Mononuclear cell (primary cell): ENCODE results near the gene VTI1A. TPM values are rescaled to one million over a fixed set of nuclear protein-coding genes. Genes with fewer than 3 reads are reported as not detected.

ENCODE experiments used
- H3K27me3 ChIP-seq: 2 replicates; pipeline ENCODE4 v1.6.0; 2011; ENCODE audit warnings: low read length, control low read depth; ENCODE audit not compliant: insufficient read depth
- H3K4me1 ChIP-seq: 2 replicates; pipeline ENCODE4 v1.5.1; 2011; ENCODE audit warnings: mild to moderate bottlenecking, low read length, control low read depth; ENCODE audit not compliant: insufficient read depth
- H3K4me3 ChIP-seq: 2 replicates; pipeline ENCODE4 v1.5.1; 2011; ENCODE audit warnings: mild to moderate bottlenecking, low read length, moderate library complexity
- H3K9me3 ChIP-seq: 2 replicates; pipeline ENCODE4 v1.5.1; 2011; ENCODE audit warnings: low read depth, mild to moderate bottlenecking, control low read depth, low read length
- total RNA-seq: library from RNA; depleted of rRNA; stranded (reverse); fragments of >200 nt; gene quantifications from one replicate; pipeline ENCODE4 v1.2.3, GENCODE V29; 2012

Gene VTI1A
- total RNA-seq, 1 donor: 65.4 TPM

- no peaks in the 10 kb centered on the region for H3K9me3 ChIP-seq
- H3K4me3 ChIP-seq: no peak overlapping the region
- H3K4me1 ChIP-seq: peaks cover 3% of the 10 kb centered on the region
- H3K27me3 ChIP-seq: no peaks in the 10 kb centered on the region
Measured at GRCh38 chr10:112741830-112742402, 294.9 kb downstream of the VTI1A start.

- no peaks in the 10 kb centered on the region for H3K9me3 ChIP-seq
- no peak overlapping the region for H3K4me3 ChIP-seq
- H3K27me3 ChIP-seq: no peaks in the 10 kb centered on the region
- peaks cover 3% of the 10 kb centered on the region for H3K4me1 ChIP-seq
Measured at GRCh38 chr10:112744181-112745096, 297.4 kb downstream of the VTI1A start.

- Histone ChIP-seq H3K4me3 (no peak overlapping the region), H3K4me1 (peaks cover 3% of the 10 kb centered on the region), H3K27me3 (no peaks in the 10 kb centered on the region)
Measured at GRCh38 chr10:112746329-112746728, 299.3 kb downstream of the VTI1A start.

GRCh38 chr10:112750427-112751167 lies 303.6 kb downstream of the VTI1A start:
- Histone ChIP-seq H3K27me3 (no peaks in the 10 kb centered on the region), H3K9me3 (no peaks in the 10 kb centered on the region), H3K4me3 (no peak overlapping the region), H3K4me1 (peaks cover 13% of the 10 kb centered on the region)

More at GRCh38 chr10:112746329-112746728, 299.3 kb downstream of the VTI1A start:
- H3K9me3 ChIP-seq: no peaks in the 10 kb centered on the region

GRCh38 chr10:112751651-112752050 lies 304.6 kb downstream of the VTI1A start:
- no peaks in the 10 kb centered on the region for H3K27me3 ChIP-seq
- no peaks in the 10 kb centered on the region for H3K9me3 ChIP-seq
- H3K4me3 ChIP-seq: no peak overlapping the region
- peaks cover 13% of the 10 kb centered on the region for H3K4me1 ChIP-seq

- Histone ChIP-seq H3K27me3 (no peaks in the 10 kb centered on the region), H3K4me3 (no peak overlapping the region), H3K4me1 (peaks cover 13% of the 10 kb centered on the region), H3K9me3 (no peaks in the 10 kb centered on the region)
Measured at GRCh38 chr10:112752288-112752687, 305.3 kb downstream of the VTI1A start.

- Histone ChIP-seq H3K4me3 (no peak overlapping the region), H3K9me3 (no peaks in the 10 kb centered on the region), H3K27me3 (no peaks in the 10 kb centered on the region), H3K4me1 (peaks cover 13% of the 10 kb centered on the region)
Measured at GRCh38 chr10:112753961-112754411, 307.0 kb downstream of the VTI1A start.

GRCh38 chr10:112755446-112756234 lies 308.6 kb downstream of the VTI1A start:
- H3K9me3 ChIP-seq: no peaks in the 10 kb centered on the region

GRCh38 chr10:112756235-112756527 lies 309.2 kb downstream of the VTI1A start:
- H3K4me3 ChIP-seq: no peak overlapping the region
- no peaks in the 10 kb centered on the region for H3K27me3 ChIP-seq
- H3K9me3 ChIP-seq: no peaks in the 10 kb centered on the region
- peaks cover 13% of the 10 kb centered on the region for H3K4me1 ChIP-seq

More at GRCh38 chr10:112755446-112756234, 308.6 kb downstream of the VTI1A start:
- Histone ChIP-seq H3K4me1 (peaks cover 13% of the 10 kb centered on the region), H3K4me3 (no peak overlapping the region), H3K27me3 (no peaks in the 10 kb centered on the region)

- peaks cover 8% of the 10 kb centered on the region for H3K4me1 ChIP-seq
- no peak overlapping the region for H3K4me3 ChIP-seq
- H3K27me3 ChIP-seq: no peaks in the 10 kb centered on the region
- no peaks in the 10 kb centered on the region for H3K9me3 ChIP-seq
Measured at GRCh38 chr10:112758961-112759360, 311.9 kb downstream of the VTI1A start.

- Histone ChIP-seq H3K27me3 (no peaks in the 10 kb centered on the region), H3K4me1 (peaks cover 3% of the 10 kb centered on the region), H3K4me3 (no peak overlapping the region), H3K9me3 (no peaks in the 10 kb centered on the region)
Measured at GRCh38 chr10:112759496-112759895, 312.5 kb downstream of the VTI1A start.

GRCh38 chr10:112761256-112761655 lies 314.2 kb downstream of the VTI1A start:
- no peaks in the 10 kb centered on the region for H3K27me3 ChIP-seq

GRCh38 chr10:112763916-112764520 lies 317.0 kb downstream of the VTI1A start:
- H3K27me3 ChIP-seq: no peaks in the 10 kb centered on the region
- no peak overlapping the region for H3K4me3 ChIP-seq
- no peaks in the 10 kb centered on the region for H3K4me1 ChIP-seq
- no peaks in the 10 kb centered on the region for H3K9me3 ChIP-seq

More at GRCh38 chr10:112761256-112761655, 314.2 kb downstream of the VTI1A start:
- Histone ChIP-seq H3K4me1 (no peaks in the 10 kb centered on the region), H3K9me3 (no peaks in the 10 kb centered on the region), H3K4me3 (no peak overlapping the region)

- H3K4me1 ChIP-seq: no peaks in the 10 kb centered on the region
- H3K9me3 ChIP-seq: no peaks in the 10 kb centered on the region
- no peaks in the 10 kb centered on the region for H3K27me3 ChIP-seq
- no peak overlapping the region for H3K4me3 ChIP-seq
Measured at GRCh38 chr10:112765717-112766235, 318.8 kb downstream of the VTI1A start.
